Fibroblast of villous mesenchyme (primary cell): ENCODE data around the gene CNIH2. TPM values are rescaled to one million over a fixed set of nuclear protein-coding genes. Genes with fewer than 3 reads are reported as not detected.

ENCODE experiments used
- DNase-seq: peaks from one replicate; pipeline ENCODE4 v3.0.0-alpha.2; 2010; ENCODE audit warnings: low read depth
- H3K4me3 ChIP-seq: 2 replicates; pipeline ENCODE4 v1.5.1; 2011; ENCODE audit warnings: low read depth, mild to moderate bottlenecking, low read length
- total RNA-seq: library from RNA; depleted of rRNA; stranded (reverse); fragments of >200 nt; gene quantifications from 2 replicates; pipeline ENCODE4 v1.2.3, GENCODE V29; 2012
- TF ChIP-seq, protein P1 (sequence below): IDR thresholded peaks from 2 replicates; pipeline ENCODE4 v1.5.1; 2012; ENCODE audit warnings: low read depth, mild to moderate bottlenecking, low read length; ENCODE audit not compliant: insufficient read depth

CNIH2 gene
- total RNA-seq, 1 donor = 0.43 TPM

DNA sequence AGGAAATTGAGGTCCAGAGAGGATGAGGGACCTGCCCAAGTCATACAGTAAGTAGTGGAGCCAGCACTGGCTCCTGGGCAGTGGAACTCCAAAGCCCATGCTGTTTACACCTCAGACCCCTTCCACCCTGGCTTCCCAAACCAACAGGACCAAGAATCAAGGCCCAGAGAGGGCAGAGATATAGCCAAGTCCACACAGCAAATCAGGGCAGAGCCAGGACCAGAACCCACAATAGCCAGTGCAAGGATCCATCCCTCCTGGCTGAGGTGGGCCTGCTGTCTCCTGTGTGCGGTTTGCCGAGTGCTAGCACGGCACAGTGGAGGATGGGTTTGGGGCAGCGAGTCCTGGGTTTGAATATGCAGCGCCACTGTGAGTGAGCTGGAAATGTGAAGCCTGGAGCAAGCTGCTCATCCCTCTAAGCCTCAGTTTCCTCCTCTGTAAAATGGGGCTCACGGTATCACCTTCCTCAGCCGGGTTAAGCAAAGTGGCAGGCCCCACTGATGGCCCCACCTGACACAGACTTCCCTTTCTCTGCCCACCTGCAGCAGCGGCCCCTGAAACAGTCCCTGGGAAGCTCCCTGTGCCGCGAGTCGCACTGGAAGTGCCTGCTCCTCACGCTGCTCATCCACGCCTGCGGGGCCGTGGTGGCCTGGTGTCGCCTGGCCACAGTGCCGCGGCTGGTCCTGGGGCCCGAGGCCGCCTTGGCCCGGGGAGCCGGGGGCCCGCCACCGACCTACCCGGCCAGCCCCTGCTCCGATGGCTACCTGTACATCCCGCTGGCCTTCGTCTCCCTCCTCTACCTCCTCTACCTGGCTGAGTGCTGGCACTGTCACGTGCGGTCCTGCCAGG lies 16.0 kb downstream of the CNIH2 start:
- no peak overlapping the region for H3K4me3 ChIP-seq
- TF ChIP-seq, protein P1, sequence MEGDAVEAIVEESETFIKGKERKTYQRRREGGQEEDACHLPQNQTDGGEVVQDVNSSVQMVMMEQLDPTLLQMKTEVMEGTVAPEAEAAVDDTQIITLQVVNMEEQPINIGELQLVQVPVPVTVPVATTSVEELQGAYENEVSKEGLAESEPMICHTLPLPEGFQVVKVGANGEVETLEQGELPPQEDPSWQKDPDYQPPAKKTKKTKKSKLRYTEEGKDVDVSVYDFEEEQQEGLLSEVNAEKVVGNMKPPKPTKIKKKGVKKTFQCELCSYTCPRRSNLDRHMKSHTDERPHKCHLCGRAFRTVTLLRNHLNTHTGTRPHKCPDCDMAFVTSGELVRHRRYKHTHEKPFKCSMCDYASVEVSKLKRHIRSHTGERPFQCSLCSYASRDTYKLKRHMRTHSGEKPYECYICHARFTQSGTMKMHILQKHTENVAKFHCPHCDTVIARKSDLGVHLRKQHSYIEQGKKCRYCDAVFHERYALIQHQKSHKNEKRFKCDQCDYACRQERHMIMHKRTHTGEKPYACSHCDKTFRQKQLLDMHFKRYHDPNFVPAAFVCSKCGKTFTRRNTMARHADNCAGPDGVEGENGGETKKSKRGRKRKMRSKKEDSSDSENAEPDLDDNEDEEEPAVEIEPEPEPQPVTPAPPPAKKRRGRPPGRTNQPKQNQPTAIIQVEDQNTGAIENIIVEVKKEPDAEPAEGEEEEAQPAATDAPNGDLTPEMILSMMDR = no peak
- DNase-seq = no peak

DNA sequence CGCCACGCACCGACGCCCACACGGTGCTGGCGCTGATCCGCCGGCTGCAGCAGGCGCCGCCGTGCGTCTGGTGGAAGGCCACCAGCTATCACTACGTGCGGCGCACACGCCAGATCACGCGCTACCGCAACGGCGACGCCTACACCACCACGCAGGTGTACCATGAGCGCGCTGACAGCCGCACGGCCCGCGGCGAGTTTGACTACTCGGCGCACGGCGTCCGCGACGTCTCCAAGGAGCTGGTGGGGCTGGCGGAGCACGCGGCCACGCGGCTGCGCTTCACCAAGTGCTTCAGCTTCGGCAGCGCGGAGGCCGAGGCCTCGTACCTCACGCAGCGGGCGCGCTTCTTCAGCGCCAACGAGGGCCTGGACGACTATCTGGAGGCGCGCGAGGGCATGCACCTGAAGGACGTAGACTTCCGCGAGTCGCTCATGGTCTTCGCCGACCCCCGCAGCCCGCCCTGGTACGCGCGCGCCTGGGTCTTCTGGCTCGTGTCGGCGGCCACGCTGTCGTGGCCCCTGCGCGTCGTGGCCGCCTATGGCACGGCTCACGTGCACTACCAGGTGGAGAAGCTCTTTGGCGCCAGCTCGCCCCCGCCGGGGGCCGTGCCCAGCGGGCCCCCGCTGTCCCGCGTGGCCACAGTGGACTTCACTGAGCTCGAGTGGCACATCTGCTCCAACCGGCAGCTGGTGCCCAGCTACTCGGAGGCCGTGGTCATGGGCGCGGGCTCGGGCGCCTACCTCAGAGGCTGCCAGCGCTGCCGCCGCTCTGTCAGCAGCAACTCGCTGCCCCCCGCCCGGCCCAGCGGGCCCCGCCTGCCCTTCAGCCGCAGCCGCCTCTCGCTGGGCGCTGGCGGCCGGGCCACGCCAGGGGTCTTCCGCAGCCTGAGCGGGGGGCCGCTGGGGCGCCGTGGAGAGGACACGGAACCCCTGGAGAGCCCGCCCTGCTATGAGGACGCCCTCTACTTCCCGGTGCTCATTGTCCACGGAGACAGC lies 16.9 kb downstream of the CNIH2 start:
- DNase-seq = no peak
- H3K4me3 ChIP-seq = no peak overlapping the region
- TF ChIP-seq, protein P1 = no peak

DNA sequence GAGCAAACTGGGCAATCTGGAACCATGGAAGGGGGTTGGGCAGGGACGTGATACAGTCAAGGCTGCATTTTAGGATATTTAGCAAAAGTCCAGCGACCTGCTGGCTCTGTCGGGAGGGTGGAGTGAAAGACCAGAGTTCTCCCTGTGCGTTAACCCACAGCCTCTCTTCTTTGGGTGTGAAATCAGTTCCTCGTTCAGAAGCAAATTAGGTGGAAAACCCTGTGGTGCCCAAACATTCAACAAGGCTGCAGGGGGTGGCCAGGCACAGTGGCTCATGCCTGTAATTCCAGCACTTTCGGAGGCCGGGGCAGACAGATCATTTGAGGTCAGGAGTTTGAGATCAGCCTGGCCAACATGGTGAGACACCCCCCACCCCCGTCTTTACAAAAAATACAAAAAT lies 19.6 kb downstream of the CNIH2 start:
- no peak overlapping the region for H3K4me3 ChIP-seq
- no peak for DNase-seq
- TF ChIP-seq, protein P1 = no peak

DNA sequence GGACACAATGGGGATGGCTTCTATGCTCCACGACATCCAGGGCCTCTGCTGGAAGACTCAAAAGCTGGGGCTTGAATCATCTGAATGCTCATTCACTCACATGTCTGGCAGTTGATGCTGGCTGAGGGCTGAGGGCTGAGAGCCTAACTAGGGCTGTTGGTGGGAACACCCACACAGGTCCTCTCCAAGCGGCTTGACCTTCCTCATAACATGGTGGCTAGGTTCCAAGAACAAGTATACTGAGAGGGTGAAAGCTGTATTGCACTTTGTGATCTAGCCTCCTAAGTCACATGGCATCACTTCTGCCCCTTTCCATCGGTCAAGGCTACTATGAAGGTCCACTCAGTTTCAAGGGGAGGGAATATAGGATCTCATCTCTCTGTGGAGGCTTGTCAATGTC lies 21.2 kb downstream of the CNIH2 start:
- TF ChIP-seq, protein P1 = no peak
- no peak for DNase-seq

DNA sequence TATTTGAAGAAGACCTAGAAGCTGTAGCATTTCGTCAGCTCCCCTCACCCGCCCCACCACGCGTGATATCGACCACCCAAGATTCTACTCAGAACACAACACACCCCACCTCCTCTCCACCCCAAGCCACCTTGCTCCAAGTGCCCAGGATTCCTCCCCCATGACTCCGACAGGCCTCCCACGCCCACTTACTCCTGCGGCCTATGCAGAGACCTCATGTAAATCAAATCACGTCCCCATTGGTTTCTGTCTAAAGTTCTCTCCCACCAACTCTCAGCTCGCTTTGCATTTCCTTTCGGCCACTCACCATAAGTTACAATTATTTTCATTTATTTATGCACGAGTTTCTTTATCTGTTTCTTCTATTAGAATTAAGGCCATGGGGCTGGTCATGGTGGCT lies 24.7 kb downstream of the CNIH2 start:
- no peak for DNase-seq
- TF ChIP-seq, protein P1 = no peak
- H3K4me3 ChIP-seq = no peak overlapping the region

More for the DNA sequence above, 21.2 kb downstream of the CNIH2 start:
- no peak overlapping the region for H3K4me3 ChIP-seq

DNA sequence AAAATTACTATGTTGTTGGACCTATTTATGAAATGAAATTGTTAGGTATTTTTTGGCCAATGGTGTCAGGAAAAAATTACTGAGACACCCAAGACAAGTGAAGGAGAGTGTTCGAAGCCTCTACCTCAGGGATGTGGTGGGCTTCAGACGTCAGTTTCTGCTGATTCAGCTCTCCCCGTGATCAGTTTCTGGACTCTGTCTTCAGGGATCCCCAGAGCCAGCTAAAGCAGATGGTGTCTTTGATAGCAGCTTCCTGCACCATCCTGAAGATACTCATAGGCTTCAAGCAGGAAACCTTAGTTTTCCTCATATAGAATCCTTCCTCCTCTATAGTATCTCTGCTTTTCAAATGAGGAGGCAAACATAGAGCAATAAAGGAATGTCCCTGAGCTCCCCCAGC lies 31.5 kb downstream of the CNIH2 start:
- TF ChIP-seq, protein P1 = no peak
- no peak for DNase-seq
- H3K4me3 ChIP-seq = no peak overlapping the region
